Activated naive CD8-positive, alpha-beta T cell treated with anti-CD3 and anti-CD28 coated beads for 36 hours (primary cell): ENCODE results near the gene NIN. TPM values are rescaled to one million over a fixed set of nuclear protein-coding genes. Genes with fewer than 3 reads are reported as not detected.
"Not testable (repeated sequence)": the region's sequence is repeated elsewhere in the genome, so short reads cannot be mapped to it uniquely, and the experiment has no call there.

Experiments used
- DNase-seq: peaks from one replicate; pipeline ENCODE4 v3.0.0; 2021
- H3K27ac Mint-ChIP-seq: one replicate; pipeline ENCODE4 v1.8.0; 2022; ENCODE audit warnings: mild to moderate bottlenecking, moderate library complexity, mixed read lengths
- H3K27me3 Mint-ChIP-seq: one replicate; pipeline ENCODE4 v1.8.0; 2022; ENCODE audit warnings: mild to moderate bottlenecking, mixed read lengths
- H3K36me3 Mint-ChIP-seq: one replicate; pipeline ENCODE4 v1.8.0; 2021; ENCODE audit warnings: mild to moderate bottlenecking, mixed read lengths
- H3K4me1 Mint-ChIP-seq: one replicate; pipeline ENCODE4 v1.8.0; 2021; ENCODE audit warnings: mixed read lengths
- H3K4me3 Mint-ChIP-seq: one replicate; pipeline ENCODE4 v1.8.0; 2022; ENCODE audit warnings: mild to moderate bottlenecking, moderate library complexity, mixed read lengths
- H3K9me3 Mint-ChIP-seq: one replicate; pipeline ENCODE4 v1.8.0; 2022; ENCODE audit warnings: mixed read lengths
- total RNA-seq, 2 experiments: library from RNA; stranded (reverse); gene quantifications; one replicate each; pipeline ENCODE4 v1.2.3, GENCODE V29; 2021

Gene NIN
- total RNA-seq, 2 experiments from 2014 or later, result 66.6 to 67.9 TPM

DNA sequence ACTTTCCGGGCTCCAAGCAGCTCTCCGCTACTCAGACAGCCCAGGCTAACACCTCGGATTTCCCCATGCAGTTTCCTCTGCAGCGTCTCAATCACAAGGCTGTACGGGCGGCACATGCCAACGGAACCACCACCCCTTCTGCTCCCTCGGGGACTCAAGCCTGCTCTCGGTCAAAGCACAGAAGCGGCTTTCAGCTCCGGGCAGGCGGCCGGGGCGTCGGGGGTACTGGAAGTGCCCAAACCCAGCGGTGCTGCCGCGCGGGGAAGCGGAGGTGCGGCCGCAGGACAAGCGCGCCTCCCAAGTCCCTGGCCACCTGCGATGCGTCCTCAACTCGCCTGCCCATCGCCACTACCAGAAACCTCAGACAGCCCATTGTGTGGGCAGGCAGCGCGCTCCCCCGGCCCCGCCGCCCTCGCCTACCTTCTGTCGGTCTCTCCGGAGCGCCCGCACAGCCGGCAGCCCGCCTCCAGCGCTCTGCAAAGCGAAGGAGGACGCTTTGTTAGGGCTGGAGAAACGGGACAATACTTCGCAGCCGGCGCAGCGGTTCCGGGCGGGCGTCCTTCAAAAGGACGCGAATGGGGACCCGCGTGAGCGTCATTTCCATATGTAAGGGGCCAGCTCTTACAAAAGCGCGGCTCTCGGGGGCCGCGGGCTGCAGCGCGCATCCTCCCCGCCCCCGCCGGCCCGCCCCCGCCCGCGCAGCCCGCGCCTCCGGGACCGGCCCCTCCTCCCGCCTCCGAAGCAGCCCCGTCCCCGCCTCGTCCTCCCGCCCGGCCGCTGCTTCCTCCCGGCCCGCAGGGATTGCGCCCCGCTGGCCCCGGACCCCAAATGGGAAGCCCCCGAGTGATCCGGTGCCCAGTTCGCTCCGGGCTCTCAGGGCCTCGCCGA lies 674 bp downstream of the NIN start:
- Mint-ChIP-seq H3K27me3 (no peaks in the 10 kb centered on the region), H3K27ac (peak overlapping the region; percentile 84), H3K9me3 (no peaks in the 10 kb centered on the region), H3K4me1 (peaks cover 66% of the 10 kb centered on the region), H3K4me3 (peak overlapping the region; percentile 96), H3K36me3 (peaks cover 24% of the 10 kb centered on the region)
- DNase-seq, result peak; percentile 73

DNA sequence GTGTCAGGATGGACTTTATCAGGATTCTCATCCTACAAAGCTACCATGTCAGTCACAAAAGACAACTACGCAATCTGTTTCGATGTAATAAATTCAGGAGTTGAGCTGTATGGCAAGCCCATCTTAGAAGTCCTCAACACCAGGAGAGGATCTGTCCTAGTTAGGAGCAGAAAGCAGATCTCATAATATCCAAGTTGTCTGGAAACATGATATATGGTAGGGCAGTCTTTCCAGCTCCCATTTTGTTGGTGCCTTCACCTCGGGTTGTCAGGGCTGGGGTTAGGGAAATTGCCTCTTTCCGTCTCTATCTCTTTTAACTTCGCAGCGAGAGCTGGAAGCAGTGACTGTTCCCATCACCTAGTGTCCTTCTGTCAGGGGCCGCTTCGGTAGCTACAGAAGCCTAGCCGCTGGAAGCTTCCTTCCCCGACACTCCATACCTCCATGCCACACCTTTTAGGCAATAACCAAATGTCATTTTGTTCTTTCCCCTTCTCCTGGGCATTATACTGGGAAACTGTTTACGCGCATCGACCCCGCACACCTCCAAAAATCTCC lies 1.4 kb downstream of the NIN start:
- H3K27ac Mint-ChIP-seq, result peak overlapping the region; percentile 84
- H3K36me3 Mint-ChIP-seq, result peaks cover 28% of the 10 kb centered on the region
- no peaks in the 10 kb centered on the region for H3K27me3 Mint-ChIP-seq
- DNase-seq, result no peak
- peak overlapping the region; percentile 96 for H3K4me3 Mint-ChIP-seq
- H3K4me1 Mint-ChIP-seq, result peaks cover 65% of the 10 kb centered on the region
- no peaks in the 10 kb centered on the region for H3K9me3 Mint-ChIP-seq

DNA sequence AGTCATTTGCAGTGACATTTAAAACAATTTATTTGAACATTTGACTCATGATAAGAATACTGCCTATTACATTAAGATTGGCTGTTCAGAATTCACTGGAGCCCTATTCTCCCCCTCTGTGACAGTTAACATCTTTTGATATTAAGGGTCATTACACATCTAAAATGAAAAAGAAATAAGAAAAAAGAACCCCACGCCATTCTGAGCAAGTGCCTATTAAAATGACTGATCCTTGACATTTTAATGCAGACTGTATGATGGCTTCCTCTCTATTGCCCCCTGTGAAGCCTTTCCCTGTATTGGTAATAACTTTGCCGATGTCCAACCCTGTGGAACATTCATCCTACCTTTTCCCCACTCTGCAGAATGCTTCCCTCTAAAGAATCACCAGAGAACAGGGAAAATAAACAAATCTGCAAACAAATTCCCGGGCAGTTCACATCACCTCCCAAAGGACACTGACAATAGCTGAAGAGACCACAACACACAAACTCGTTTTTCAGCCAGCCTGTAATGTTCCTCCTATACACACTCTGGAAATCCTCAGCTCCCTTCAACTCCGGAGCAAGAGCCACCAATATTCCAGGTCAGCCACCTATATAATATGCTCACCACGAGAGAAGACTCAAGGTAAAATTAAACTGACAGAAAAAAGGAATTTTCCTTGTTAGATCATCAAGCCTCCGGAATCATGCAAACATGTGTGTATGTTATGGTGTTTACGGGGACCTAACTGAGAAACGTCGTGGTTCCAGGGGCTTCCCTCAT lies 2.1 kb downstream of the NIN start:
- Mint-ChIP-seq H3K36me3 (peaks cover 28% of the 10 kb centered on the region), H3K27me3 (no peaks in the 10 kb centered on the region), H3K9me3 (no peaks in the 10 kb centered on the region), H3K4me1 (peaks cover 67% of the 10 kb centered on the region), H3K4me3 (peak overlapping the region; percentile 96), H3K27ac (peak overlapping the region; percentile 84)
- no peak for DNase-seq

DNA sequence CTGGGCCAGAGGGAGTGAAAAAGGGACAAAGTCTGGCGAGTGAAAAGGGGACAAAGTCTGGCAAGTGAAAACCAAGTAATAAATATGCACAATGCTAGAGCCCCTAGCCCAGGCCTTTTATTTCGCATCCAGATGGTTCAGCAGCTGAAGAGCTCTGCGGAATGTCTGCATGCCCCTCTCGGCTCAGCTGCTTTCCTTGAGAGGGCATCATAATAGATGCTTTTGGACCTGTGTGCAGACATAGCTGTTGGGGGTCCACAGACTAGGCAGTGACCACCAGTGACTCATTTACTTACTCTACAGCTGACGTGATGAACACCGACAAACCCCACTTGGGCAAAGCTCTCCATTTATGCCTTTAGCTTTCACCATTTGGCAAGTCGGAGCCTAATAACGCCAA lies 4.3 kb downstream of the NIN start:
- DNase-seq, result no peak
- Mint-ChIP-seq H3K27me3 (no peaks in the 10 kb centered on the region), H3K27ac (peak overlapping the region; percentile 14), H3K4me3 (no peak overlapping the region), H3K4me1 (peaks cover 72% of the 10 kb centered on the region), H3K36me3 (peaks cover 33% of the 10 kb centered on the region), H3K9me3 (no peaks in the 10 kb centered on the region)

DNA sequence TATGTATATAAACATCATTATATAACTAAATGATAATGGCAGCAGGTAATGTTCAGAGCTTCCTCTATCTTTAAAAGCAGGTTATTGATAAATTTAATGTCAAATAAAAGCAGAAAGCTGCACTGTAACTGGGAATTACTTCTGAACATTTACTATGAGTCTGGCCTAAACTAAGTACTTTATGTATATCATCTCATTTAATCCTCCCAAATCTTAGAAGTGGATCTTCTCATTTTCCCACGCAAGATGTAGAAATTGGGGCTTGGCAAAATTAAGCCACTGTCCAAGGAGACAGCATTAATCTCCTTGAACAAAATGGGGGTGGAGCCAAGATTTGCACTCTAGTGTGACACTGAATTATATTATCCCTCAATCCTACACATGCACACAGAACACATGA lies 5.7 kb downstream of the NIN start:
- H3K27ac Mint-ChIP-seq, result peak overlapping the region; percentile 39
- DNase-seq, result no peak
- peaks cover 82% of the 10 kb centered on the region for H3K4me1 Mint-ChIP-seq
- H3K27me3 Mint-ChIP-seq, result no peaks in the 10 kb centered on the region
- H3K4me3 Mint-ChIP-seq, result no peak overlapping the region
- H3K9me3 Mint-ChIP-seq, result no peaks in the 10 kb centered on the region
- H3K36me3 Mint-ChIP-seq, result peaks cover 44% of the 10 kb centered on the region

DNA sequence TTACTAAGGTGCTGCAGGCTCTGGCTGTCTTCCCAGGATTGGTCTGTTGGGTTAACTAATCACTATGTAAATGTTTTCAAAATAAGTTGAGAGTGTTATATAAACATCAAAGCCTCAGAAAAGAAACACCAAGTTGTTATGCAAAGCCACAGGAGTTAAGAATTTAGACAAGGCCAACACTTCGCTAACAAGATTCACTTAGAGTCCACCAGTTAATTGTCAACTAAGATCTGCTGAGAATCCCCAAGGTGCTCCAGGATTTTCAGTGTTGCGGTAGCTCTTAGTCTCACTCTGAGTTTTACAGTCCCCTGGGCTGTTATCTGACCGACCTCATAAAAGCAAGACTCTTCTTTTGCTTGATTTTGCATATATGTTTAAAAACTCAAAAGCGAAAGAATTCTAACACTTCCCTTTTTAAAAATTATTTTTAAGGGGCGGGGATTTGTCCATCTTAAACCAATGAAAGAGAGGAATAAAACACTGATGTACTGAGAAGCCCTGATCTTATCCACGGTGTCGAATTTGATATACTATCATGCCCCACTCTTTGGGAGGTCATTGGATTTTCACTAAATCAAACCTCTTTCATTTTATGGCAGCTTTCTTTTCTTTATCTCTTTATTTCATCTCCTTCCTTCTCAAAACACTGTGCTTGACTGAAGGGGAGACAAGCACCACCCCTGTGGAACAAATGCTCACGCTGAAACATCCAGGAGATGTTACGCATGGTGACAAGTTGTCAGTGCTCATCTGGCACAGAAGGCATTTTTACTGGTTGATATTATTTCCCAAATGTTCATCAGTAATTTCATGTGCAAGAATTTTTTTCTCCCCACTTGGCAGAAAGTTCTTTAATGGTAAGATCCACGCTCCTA lies 7.0 kb downstream of the NIN start:
- Mint-ChIP-seq H3K9me3 (peaks cover 5% of the 10 kb centered on the region), H3K36me3 (peaks cover 54% of the 10 kb centered on the region), H3K4me3 (peak overlapping the region; percentile 74), H3K4me1 (peaks cover 89% of the 10 kb centered on the region), H3K27ac (peak overlapping the region; percentile 91), H3K27me3 (no peaks in the 10 kb centered on the region)
- DNase-seq, result no peak

DNA sequence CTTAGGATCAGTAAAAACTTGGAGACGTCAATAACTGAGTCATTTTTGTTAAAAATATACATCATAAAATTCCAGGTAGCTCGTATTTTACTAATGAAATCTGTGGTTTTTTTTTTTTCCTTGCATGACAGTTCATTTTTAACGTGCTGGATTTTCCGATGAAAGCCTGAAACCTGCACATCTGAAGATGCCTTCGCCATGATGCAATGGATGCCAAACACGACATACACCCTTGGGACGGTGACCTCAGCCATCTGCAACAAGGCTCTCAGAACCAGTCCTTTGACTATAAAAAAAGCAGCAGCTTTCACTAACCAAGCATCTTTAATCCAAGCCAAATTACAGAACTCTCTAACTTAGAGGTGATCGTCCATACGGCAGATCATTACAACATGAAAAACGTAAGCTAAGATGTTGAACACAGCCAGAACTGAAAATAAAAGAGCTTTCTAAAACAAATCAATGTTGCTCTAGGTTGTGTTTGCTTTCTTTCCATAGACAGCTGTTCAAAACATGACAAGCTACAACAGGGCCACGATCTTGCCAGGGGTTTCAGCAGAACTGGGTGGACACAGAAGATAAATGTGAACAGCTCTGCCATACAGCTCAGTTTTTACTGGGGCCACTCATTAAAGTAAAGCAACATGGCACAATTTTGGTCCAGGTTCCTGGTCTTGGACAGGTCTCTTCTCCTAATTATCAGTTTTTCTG lies 7.8 kb downstream of the NIN start:
- Mint-ChIP-seq H3K36me3 (peaks cover 53% of the 10 kb centered on the region), H3K27ac (peak overlapping the region; percentile 91), H3K9me3 (peaks cover 5% of the 10 kb centered on the region), H3K27me3 (no peaks in the 10 kb centered on the region), H3K4me3 (peak overlapping the region; percentile 74), H3K4me1 (peaks cover 86% of the 10 kb centered on the region)
- peak; percentile 29 for DNase-seq

DNA sequence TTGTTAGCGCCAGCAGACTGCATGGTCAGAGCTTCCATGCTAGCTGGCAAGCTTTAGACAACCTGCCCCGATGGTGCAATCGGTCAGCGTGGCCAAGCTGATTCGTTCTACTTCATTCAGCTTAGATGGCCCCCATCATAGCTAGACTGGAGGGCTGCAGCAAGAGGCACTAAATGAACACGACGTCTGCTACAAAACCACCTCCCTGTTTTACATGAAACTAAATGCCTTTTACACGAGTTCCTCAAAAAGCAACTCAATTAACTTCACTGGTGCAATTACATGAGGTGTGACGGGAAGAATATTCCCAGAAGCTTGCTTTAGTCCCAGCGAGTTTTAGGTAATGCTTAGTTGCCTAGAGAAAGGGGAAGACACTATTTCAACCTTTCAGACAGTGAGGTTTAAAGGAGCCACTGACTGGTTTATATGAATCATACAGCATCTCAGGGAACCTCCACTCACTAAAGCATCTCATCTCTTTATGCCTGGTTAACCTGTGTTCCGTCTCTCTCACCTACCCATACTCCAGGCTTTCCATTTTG lies 8.4 kb downstream of the NIN start:
- Mint-ChIP-seq H3K27ac (peak overlapping the region; percentile 91), H3K27me3 (no peaks in the 10 kb centered on the region), H3K4me3 (peak overlapping the region; percentile 74), H3K36me3 (peaks cover 54% of the 10 kb centered on the region), H3K9me3 (peaks cover 5% of the 10 kb centered on the region), H3K4me1 (peaks cover 84% of the 10 kb centered on the region)
- no peak for DNase-seq

DNA sequence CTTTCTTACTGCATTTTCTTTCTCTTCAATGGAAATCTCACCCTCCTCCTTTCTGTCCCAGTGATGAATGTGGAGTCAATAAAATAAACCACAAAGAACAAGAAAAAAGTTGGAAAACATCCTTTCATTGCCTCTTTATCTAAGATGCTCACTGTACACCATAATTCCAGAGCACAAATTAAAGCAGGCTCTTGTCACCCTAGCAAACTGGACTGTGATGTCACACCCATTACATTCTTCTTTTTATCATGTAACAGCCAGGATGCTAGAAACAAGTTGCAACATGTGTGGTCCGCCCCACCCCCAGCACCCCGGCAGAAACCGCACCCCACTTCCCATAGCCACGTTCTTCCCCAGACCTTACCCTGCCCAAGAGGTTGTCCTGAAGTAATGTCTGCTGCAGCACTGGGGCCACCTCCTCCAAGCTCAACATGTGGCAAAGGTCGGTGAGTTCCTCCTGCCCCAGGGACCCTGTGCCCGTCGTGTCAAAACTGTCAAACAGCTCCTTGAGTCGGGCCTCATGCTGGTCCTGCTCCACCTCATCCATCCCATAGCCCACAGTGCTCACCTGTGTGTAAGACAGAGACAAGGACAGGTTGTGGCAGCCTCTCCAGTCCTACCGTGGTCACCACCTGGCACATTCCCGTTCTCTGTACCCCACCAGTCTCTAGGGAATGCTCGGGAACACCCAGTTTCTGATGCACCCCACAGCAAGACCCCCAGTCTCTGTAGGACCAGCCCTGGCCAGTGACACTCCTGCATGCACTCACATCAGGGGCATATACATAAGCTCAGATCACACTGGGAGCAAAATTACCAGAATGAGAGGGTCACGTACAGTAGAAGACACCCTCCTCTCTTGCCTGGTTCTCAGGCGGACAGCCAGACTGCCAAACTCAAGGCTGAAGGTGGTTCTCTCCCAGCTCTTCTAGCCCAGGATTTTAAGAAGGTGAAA lies 9.2 kb downstream of the NIN start:
- DNase-seq, result peak; percentile 53
- Mint-ChIP-seq H3K36me3 (peaks cover 48% of the 10 kb centered on the region), H3K9me3 (peaks cover 5% of the 10 kb centered on the region)

DNA sequence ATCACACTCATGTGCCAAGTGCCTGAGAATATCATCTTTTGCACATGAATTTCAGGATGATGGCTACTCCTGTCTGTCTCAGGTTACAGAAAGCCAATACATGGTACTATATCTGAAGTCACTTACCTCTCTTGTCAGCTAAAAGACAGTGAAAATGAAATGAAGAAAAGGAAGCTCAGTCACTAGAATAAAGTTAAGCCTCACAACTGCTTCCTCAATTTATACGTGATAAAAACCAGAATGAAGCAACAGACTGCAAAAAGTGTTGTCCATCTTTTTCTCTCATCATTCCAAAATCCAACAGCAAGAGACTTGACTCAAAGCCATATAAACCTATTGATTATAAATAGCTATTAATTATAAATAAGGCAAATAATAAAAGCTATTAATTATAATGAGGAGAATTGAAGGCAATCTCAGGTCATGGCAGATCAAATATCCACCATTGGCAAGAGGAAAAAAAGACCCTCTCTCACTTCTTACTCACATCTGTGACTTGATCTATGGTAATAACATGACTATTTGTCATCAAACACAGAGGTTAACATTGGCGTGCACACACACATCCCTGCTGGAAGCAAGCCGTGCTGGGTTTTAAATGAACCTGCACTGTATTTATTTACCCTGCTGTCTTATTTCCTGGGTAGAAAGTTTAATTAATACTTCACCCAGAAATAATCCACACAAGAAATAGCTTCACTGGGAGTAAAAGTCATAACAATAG lies 10.0 kb downstream of the NIN start:
- Mint-ChIP-seq H3K36me3 (peaks cover 49% of the 10 kb centered on the region), H3K27ac (peak overlapping the region; percentile 91), H3K9me3 (peaks cover 5% of the 10 kb centered on the region), H3K4me3 (peak overlapping the region; percentile 2), H3K4me1 (peaks cover 81% of the 10 kb centered on the region), H3K27me3 (no peaks in the 10 kb centered on the region)
- DNase-seq, result no peak

More for the DNA sequence above, 9.2 kb downstream of the NIN start:
- Mint-ChIP-seq H3K27ac (peak overlapping the region; percentile 91), H3K27me3 (no peaks in the 10 kb centered on the region), H3K4me1 (peaks cover 81% of the 10 kb centered on the region), H3K4me3 (peak overlapping the region; percentile 74)

DNA sequence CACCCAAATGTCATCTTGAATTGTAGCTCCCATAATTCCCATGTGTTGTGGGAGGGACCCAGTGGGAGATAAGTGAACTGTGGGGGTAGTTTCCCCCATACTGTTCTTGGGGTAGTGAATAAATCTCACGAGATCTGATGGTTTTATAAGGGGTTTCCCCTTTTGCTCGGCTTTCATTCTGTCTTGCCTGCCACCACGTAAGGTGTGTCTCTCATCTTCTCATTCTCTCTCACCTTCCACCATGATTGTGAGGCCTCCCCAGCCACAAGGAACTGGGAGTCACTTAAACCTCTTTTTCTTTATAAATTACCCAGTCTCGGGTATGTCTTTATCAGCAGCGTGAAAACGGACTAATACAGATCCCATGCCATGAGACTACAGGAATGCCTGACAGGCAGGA lies 11.7 kb downstream of the NIN start:
- peaks cover 59% of the 10 kb centered on the region for H3K36me3 Mint-ChIP-seq
- H3K4me3 Mint-ChIP-seq, result not testable (repeated sequence)

DNA sequence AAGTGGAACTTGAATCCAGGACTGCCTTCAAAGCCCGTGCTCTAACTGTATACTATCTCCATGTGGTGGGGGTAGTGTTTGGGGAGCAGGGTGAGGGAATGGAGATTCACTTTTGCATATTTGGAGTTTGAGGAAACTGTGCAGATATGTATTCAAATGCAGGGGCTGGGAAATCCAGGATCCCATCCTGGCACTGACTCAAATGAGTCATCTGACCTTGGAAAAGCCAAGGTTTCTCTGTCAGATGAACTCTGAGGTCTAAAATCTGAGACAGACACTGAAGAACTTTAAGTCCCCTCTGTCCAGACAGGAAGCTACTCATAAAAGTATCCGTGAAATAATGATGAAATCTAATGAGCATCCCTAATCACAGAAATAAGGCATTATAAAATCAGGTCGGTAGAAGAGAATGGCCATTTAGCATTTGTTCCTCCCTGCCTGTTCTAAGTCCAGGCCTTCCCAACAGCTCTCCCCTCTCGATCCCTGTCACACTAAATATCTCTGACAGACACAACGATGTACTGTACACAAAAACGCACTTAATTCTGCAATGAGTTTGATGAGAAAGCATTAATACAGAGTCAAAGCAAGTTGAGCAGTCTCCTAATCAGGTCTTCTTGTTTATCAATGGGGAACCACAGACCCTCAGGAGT lies 14.4 kb downstream of the NIN start:
- Mint-ChIP-seq H3K36me3 (peaks cover 57% of the 10 kb centered on the region), H3K27ac (peak overlapping the region; percentile 49), H3K4me1 (peaks cover 69% of the 10 kb centered on the region), H3K4me3 (no peak overlapping the region), H3K27me3 (no peaks in the 10 kb centered on the region), H3K9me3 (peaks cover 16% of the 10 kb centered on the region)
- DNase-seq, result no peak

More for the DNA sequence above, 11.7 kb downstream of the NIN start:
- DNase-seq, result peak; percentile 18
- peaks cover 76% of the 10 kb centered on the region for H3K4me1 Mint-ChIP-seq
- H3K27ac Mint-ChIP-seq, result peak overlapping the region; percentile 77
- H3K27me3 Mint-ChIP-seq, result not testable (repeated sequence)
- H3K9me3 Mint-ChIP-seq, result peaks cover 15% of the 10 kb centered on the region
